HG03378 (cell line): ENCODE data around the gene BACH2.

ENCODE experiments used
- ATAC-seq: cut with Tn5 transposase; IDR thresholded peaks from one replicate; pipeline ENCODE4 v1.9.1; 2021; ENCODE audit warnings: mild to moderate bottlenecking, moderate library complexity; ENCODE audit not compliant: unreplicated experiment

The BACH2 gene

GRCh38 chr6:90106449-90106848 is 190.2 kb downstream of the BACH2 start:
- ATAC-seq: no peak

GRCh38 chr6:90105506-90106170 is 191.0 kb downstream of the BACH2 start:
- ATAC-seq: no peak

- ATAC-seq: peak; percentile 73
Observed at GRCh38 chr6:90103056-90103800, 193.4 kb downstream of the BACH2 start.

- ATAC-seq: no peak
Observed at GRCh38 chr6:90101403-90101802, 195.2 kb downstream of the BACH2 start.

GRCh38 chr6:90100059-90100665 is 196.5 kb downstream of the BACH2 start:
- no peak for ATAC-seq

GRCh38 chr6:90098627-90099026 is 198.0 kb downstream of the BACH2 start:
- no peak for ATAC-seq

- ATAC-seq: no peak
Observed at GRCh38 chr6:90098001-90098531, 198.6 kb downstream of the BACH2 start.

GRCh38 chr6:90097356-90097755 is 199.3 kb downstream of the BACH2 start:
- ATAC-seq: no peak

GRCh38 chr6:90096818-90097217 is 199.8 kb downstream of the BACH2 start:
- ATAC-seq: no peak

GRCh38 chr6:90095788-90096187 is 200.9 kb downstream of the BACH2 start:
- no peak for ATAC-seq

- no peak for ATAC-seq
Observed at GRCh38 chr6:90095145-90095544, 201.5 kb downstream of the BACH2 start.

- ATAC-seq: no peak
Observed at GRCh38 chr6:90093558-90094073, 203.0 kb downstream of the BACH2 start.

GRCh38 chr6:90090866-90091265 is 205.8 kb downstream of the BACH2 start:
- ATAC-seq: no peak

GRCh38 chr6:90088009-90088408 is 208.6 kb downstream of the BACH2 start:
- no peak for ATAC-seq

GRCh38 chr6:90087106-90087833 is 209.4 kb downstream of the BACH2 start:
- no peak for ATAC-seq

- no peak for ATAC-seq
Observed at GRCh38 chr6:90086517-90086916, 210.1 kb downstream of the BACH2 start.

GRCh38 chr6:90083891-90084290 is 212.8 kb downstream of the BACH2 start:
- ATAC-seq: peak; percentile 59

- ATAC-seq: no peak
Observed at GRCh38 chr6:90082847-90083246, 213.8 kb downstream of the BACH2 start.

- peak; percentile 71 for ATAC-seq
Observed at GRCh38 chr6:90080876-90081481, 215.7 kb downstream of the BACH2 start.
